NCI-H2107 treated with DMSO at 0.1 percent for 48 hours (cell line): ENCODE measurements around the gene CHAD.
"Not testable (repeated sequence)": the region's sequence is repeated elsewhere in the genome, so short reads cannot be mapped to it uniquely, and the experiment has no call there.

Source experiments
- DNase-seq: peaks from one replicate; lab custom pipeline; 2025; ENCODE audit not compliant: unreplicated experiment; lab: John Stamatoyannopoulos, UW

CHAD gene

DNA sequence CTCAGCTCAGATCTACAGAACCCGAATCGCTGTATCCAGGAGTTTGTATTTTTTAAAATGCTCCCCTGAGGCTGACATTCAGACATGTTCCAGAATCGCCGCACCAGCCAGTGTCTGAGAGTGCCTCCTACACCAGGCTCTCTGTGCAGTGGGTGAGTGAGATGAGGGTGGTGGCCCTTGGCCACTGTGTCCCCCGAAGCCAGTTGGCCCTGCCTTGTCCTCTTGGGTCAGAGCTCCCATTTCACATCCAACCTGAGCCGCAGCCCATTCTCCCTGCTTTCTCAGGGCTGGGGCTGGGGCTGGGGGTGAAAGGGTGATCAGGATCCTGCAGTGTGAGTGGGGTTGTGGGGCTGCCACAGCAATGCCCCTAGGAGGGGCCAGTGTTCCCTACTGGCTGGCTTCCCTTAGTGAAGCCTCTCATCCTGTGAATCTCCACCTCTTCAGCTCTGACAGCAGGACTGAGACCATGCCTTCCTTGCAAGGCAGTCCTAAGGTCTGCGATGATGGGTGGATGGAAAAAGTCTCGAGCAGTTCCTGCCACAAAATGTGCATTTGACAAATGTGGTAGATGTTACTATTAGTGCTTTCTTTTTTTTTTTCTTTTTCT is 26.6 kb upstream of the CHAD start:
- no peak for DNase-seq

DNA sequence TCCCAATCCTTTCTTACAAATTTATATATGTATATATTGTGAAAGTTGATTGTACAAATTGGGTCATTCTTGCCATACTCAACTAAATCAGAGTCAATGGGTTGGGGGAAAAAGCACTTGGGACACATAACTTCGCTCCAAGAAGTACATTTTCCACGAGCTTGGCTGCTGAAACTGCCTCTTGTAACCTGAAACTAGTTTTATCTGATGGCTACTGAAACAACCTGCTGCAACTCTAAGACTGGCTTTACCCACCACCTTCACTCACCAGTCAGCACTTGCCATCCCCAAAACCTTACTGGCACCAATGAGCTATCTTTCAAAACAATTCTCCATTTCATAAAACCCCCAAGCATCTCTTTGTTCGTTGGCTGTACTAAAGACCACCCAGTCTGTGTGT is 25.1 kb upstream of the CHAD start:
- no peak for DNase-seq

DNA sequence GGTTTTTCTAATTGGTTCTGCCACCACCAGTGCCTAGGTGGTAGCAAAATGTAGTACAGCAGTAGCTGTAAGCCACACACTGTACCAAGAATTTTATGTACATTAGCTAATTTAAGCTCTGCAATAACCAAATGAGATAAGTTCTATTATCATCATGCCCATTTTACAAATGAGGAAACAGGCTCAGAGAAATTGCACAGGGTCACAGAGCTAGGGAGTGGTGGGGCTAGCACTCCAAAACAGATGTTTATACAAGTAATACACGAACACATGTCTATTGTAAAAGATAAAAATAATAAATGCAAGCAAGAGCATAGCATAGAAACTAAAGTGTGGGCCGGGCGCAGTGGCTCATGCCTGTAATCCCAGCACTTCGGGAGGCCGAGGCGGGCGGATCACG is 23.5 kb upstream of the CHAD start:
- DNase-seq: no peak

DNA sequence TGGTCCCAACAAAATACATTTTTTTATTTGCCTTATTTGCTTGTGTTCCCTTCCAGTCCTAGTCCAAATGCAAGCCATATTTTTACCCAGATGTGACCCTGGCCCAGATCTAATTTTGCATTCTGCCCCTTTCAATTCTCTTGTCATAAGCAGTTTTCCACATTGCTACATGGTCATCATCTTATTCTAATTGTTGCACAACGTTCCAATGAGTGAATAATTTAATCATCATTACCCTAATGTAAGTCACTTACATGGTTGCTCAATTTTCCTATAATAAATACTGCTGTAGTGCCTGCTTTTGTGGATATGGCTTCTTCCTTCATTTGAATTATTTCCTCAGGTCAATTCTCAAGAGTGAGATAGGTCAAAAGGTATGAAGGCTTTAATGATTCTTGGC is 22.8 kb upstream of the CHAD start:
- DNase-seq: no peak

DNA sequence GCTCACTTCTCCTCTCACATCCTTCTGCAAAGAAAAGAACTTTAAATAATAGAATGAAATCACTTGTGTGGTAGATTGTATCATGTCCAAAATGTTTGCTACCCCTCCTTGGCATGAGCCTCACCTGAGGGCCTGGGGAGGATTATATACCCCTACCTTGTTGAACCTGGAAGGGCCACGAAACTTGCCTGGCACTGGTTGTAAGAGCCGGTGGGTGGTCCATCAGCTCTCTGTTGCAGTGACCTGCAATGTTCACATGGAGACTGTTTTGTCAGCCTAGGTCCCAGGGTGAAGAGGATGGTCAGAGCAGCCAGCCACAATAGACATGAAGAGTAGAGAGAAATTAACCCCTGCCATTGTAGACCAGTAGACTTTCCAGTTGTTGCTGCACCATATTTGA is 20.2 kb upstream of the CHAD start:
- no peak for DNase-seq

DNA sequence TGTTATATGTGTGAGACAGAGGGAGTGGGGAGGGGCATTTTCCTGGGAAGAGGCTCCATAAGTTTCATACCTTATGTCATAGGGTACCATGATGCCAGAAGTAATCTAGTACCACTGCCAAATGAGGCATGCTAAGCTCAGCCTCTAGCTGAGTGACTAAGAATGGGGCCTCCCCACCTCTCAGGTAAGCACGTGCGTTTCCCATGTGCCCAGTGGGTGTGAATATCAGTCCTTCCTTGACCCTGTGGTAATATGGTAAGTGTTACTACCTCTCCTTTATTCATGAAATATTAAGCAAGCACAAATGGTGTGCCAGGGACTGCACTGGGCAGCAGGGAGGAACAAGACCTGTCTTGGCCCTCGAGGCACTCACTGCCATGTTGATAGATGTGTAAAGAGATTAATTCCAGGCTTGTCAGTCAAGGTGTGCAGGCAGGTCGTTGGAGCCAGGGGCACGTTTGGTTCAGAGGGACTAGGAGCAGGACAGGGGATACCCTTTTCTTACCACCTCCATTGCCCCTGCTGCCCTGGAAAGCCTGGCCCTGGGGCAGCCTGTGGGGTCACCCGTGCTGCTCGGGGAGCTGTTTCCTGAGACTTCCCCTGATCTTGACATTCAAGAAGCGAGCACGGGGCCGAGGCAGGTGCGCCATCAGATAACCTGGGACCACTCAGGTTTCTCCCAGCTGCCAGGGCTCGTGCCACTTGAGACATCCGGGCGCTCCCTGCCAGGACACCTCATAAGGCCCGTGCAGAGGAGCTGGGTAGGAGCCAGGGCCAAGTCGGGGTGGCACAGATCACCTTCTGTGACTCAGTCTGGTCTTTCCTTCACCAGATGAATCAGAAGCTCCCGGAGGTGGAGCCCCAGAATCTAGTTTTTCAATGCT is 18.8 kb upstream of the CHAD start:
- no peak for DNase-seq

DNA sequence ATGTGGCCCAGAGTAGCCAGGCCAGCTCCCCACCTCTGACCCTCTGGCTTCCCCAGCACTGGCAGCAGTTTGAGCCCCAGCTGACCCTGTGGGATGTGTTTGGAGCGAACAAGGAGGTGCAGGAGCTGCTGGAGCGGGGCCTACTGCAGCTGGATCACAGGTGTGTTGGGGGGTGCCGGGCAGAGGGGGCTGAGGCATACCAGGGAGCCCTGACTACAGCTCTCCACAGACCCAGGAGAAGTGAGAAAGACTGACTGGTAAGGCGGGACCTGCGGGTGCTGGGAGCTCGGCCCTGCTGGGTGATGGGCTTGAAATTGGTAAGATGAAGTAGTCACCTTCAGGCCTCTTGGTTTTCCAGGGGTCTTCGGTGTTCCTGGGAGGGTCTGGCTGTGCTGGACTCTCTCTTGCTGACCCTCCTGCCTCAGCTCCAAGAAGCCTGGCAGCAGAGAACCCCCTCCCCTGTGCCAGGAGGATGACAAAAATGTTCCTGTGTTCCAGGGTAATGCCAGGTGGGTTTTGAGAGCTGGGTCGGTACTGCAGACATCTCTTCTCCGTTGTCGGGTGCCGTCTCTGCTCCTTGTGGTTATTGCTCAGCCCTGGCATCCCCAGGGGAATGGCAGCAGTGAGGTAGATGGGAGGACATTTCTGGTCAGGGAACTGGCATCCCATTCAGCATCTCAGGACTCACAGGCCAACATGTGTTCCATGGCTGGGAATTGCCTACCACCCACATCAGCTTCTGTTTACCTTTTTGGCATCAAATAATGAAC is 15.9 kb upstream of the CHAD start:
- no peak for DNase-seq

DNA sequence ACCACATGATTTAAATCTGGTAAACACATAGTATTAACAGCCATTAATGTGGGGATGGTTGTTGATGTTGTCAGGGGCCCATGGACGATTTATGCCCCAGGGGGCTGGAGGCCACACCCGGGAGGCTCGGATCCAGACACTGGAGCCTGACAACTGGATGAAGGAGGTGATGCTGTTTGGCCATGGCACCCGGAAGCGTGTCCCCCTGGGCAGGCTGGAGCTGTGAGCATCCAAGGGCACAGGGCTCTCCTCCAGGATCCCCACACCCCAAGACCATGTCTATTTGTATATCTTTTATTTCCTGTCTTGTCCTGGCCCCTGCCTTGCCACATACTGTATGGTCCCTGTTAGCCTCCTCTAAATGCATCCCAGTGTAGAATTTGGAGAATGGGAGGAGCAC is 14.6 kb upstream of the CHAD start:
- no peak for DNase-seq

DNA sequence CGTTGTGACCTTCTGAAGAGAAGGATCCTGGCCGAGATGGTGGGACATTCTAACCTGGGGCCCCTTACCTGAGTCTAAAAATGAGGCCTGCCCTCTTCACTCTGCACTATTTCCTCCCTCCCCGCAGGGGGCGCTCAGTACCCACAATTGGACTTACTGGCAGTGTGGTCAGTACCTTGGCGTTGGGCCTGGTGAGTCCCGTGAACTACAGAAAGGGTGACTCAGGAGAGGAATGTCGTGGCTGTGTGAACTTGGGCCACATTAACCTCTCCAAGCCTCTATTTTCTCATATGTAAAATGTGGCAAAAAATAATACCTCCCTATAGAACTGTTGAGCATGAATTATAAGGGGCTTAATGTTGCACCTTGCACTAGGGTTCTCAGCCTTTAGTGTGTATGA is 13.8 kb upstream of the CHAD start:
- peak; percentile 69 for DNase-seq

DNA sequence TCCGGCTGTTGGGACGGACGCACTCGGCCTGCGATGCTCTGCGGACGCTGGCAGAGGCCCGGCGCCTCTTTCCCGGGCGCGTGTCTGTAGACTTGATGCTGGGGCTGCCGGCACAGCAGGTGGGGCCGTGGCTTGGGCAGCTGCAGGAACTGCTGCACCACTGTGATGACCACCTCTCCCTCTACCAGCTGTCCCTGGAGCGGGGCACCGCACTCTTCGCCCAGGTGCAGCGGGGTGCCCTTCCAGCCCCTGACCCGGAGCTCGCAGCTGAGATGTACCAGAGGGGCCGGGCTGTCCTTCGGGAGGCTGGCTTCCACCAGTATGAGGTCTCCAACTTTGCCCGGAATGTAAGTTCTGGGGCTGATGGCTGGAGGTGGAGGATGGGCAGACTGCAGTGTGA is 13.4 kb upstream of the CHAD start:
- DNase-seq: no peak

DNA sequence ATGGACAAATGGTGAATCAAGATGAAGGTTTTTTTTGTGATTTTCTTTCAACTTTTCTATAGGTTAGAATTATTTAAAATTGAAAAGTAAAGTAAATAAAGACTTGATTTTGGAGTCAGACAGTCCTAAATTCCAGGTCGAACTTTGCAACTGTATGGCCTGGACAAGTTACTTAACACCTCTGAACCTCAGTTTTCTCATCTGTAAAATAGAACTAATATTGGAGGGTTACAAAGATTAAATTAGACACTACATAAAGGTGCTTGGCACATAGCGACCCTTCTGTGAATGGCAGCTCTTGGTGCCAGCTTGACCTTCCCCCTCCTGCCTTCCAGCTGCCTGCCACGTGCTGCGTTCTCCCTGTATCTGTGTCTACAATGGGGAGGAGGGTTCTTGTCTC is 13.0 kb upstream of the CHAD start:
- no peak for DNase-seq

DNA sequence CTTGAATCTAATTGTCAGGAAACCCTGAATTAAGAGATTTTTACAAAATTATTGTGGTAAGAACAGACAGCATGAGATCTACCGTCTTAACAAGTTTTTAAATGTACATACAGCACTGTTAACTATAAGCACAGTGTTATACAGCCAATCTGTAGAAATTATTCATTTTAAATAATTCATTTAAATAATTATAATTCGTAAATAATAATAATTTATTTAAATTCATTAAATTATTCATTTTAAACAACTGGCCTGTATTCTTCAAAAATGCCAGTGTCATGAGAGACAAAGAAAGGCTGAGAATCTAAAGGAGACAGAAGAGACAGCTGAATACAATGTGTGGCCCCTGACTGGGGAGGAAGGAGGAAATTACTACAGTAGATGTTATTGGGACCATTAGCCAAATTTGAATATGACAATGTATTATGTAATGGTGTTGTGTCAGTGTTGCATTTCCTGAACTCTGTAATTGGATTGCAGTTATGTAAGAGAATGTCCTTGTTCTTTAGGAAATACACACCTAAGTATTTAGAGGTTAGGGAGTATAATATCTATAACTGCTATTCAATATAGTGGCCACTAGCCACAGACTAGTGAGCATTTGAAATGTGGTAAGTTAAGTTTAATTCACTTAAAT is 12.3 kb upstream of the CHAD start:
- no peak for DNase-seq

DNA sequence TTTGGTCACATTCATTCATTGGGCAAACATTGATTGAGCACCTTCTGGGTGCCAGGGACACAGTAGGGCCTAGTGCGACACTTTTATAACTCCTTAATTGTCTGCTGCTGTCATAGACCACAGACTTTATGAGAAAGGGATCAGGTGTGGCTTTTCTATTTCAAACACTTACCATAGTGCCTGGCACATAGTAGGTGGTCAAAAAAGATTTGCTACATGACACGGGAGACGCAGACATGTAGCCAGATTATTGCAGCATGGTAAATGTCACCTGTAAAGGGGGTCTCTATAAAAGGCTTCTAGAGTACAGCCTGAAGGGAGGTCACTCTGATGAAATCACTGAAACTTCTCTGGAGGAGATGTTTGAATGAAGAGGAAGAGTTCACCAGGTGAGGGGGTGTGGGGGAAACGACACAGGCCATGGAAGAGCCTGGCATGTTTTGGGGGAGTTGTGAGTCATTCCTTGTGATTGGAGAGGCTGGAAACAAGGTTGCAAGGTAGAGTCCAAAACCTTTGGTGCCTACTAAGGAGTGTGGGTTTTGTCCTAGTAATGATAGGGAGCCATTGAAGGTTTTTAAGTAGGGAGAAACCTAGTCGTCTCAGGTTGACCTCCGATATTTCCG is 11.6 kb upstream of the CHAD start:
- DNase-seq: no peak

DNA sequence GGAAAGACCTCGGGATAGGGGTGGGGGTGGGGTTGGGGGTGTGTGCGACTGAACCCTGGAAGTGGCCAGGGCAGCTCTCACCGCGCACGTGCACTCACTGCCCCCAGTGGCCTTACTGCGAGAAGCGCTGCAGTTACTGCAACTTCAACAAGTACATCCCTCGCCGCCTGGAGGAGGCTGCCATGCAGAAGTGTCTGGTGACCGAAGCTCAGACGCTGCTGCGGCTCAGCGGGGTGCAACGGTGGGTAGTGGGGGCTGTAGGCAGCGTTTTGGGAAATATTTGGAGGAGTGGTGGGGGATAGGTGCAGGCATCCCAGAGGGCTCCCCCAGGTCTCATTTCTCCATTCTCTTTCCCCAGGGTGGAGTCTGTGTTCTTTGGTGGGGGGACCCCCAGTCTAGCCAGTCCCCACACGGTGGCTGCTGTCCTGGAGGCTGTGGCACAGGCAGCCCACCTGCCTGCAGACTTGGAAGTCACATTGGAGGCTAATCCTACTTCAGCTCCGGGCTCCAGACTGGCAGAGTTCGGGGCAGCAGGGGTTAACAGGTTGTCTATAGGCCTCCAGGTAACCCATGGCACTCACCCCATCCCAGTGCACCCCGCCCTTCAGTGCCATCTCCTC is 11.0 kb upstream of the CHAD start:
- peak; percentile 49 for DNase-seq

DNA sequence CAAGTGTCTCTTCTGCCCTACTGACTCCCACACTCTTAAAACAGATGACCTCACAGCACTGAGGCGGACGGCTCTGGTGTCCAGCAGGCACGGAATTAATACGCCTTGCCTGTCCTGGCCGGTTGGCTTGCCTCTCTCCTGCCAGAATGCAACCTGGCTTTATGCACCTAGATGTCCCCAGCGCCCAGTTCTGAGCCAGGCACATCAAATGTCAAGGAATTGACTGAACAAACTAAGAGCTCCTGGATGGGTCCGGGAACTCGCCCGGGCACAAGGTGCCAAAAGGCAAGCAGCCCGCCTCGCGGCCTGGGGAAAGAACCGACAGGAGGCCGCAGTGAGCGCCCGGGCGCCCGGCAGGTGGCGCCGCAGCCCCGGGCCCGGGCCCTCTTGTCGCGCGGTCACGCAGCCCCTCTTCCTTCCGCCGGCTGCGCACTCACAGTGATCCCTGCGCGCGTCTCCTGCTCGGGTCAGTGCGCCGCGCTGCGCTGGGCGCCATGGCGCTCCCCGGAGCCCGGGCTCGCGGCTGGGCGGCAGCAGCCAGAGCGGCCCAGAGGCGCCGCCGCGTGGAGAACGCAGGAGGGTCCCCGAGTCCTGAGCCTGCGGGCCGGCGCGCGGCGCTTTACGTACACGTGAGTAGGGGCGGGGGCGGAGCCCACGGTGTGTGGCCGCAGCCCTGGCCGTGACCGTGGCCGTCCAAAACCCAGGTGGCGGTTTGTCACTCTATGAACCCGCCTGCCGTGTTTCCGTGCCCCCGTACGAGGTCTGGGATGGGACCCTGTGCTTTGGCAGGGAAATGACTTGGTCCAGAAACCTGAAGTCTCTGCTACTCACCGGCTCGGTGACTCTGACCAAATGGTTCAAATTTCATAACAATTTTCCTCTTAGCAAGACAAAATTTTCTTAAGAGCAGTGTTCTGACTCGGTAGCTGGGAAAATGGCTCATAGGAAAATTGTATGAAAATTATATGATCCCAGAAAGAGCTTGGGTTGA is 10.0 kb upstream of the CHAD start, which contains the start of gene RSAD1:
Gene RSAD1 (plus strand): TSS at position 470 of the 991 bp plus-strand sequence. CDS start 25 bp downstream, at position 495.
- peak; percentile 47 for DNase-seq

DNA sequence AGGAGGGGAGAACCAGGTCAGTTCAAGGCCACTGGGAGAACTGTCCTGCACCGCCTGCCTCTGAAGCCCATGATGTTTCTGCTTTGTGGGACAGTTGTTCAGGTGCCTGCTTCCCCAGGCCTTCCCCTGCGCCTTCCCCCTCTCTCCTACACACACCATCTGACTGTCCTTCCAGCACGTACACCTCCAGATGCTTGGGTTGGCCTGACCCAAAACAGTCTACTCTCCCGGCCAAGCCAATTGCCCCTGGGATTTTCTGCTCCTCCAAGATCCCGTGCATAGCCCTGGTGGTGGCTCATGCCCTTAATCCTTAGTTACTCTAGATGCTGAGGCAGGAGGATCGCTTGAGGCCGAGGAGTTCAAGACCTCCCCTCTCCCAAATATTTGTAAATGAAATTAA is 9.3 kb upstream of the CHAD start:
- no peak for DNase-seq

DNA sequence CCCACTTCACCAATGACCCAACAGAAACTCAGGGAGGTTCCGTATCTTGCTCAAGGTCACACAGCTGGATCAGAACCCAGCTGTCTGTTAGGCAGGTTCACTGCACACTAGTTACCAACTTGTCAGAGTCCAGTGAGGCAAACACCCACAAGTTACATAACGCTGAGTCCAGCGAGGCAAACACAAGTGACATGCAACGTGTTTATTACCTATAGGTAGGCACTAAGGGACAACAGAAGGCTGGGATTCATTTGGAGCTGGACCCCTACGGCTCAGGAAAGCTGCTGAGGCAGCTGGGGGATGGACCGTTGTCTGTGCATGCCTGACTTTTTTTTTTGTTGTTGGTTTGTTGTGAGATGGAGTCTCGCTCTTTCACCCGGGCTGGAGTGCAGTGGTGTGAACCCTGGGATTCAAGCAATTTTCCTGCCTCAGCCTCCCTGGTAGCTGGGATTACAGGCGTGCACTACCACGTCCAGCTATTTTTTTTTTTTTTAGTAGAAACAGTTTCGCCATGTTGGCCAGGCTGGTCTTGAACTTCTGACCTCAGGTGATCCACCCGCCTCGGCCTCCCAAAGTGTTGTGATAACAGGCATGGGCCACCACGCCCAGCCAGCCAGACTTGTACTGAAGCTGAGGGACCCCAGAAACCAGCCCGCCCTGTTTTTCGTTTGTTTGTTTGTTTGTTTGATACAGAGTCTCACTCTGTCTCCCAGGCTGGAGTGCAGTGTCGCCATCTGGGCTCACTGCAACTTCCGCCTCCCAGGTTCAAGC is 8.1 kb upstream of the CHAD start:
- no peak for DNase-seq

DNA sequence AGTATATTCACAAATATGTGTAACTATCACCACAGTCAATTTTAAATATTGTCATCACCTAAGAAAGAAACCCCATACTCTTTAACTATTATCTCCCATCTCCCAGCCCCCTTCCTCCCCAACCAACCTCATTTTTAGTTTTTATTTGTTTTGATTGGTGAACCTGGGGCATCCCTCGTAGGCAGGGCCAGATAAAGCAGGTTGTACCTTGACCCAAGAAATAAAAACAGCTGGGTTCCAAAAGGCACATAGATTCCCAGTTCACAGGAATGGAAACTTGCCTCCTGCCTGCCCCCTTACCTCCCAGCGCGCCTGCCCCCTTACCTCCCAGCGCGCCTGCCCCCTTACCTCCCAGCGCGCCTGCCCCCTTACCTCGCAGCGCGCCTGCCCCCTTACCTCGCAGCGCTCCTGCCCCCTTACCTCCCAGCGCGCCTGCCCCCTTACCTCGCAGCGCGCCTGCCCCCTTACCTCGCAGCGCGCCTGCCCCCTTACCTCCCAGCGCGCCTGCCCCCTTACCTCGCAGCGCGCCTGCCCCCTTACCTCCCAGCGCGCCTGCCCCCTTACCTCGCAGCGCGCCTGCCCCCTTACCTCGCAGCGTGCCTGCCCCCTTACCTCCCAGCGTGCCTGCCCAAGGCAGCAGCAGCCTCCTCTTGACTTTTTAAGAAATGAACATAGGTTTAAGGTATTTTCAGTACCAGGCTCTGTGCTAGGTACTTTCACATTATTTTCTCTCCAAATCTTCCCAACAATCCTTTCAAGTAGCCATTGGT is 7.3 kb upstream of the CHAD start:
- DNase-seq: not testable (repeated sequence)
